Dendritic cell treated with granulocyte-macrophage colony-stimulating factor and Interleukin-4, amounts not matched to agents 40 ng/mL and 50 ng/mL, for 4 days (primary cell): ENCODE data around the gene RETREG3.

Source experiments
- H3K27ac Mint-ChIP-seq: one replicate; pipeline ENCODE4 v1.8.0; 2022; ENCODE audit warnings: mild to moderate bottlenecking, mixed read lengths
- H3K27me3 Mint-ChIP-seq: one replicate; pipeline ENCODE4 v1.8.0; 2022; ENCODE audit warnings: mild to moderate bottlenecking, mixed read lengths
- H3K36me3 Mint-ChIP-seq: one replicate; pipeline ENCODE4 v1.8.0; 2022; ENCODE audit warnings: low read depth, mixed read lengths
- H3K4me1 Mint-ChIP-seq: one replicate; pipeline ENCODE4 v1.8.0; 2022; ENCODE audit warnings: low read depth, mixed read lengths
- H3K4me3 Mint-ChIP-seq: one replicate; pipeline ENCODE4 v1.8.0; 2022; ENCODE audit warnings: mild to moderate bottlenecking, moderate library complexity, mixed read lengths
- H3K9me3 Mint-ChIP-seq: one replicate; pipeline ENCODE4 v1.8.0; 2022; ENCODE audit warnings: mixed read lengths
- intact Hi-C: fragments of 100-400 bp; cut with micrococcal nuclease; formaldehyde crosslinking; loops from one replicate; pipeline ENCODE4 v1.15.0; 2022

Gene RETREG3

GRCh38 chr17:42596386-42596785 lies 12.8 kb downstream of the RETREG3 start:
- H3K36me3 Mint-ChIP-seq = peaks cover 59% of the 10 kb centered on the region
- H3K4me1 Mint-ChIP-seq = no peaks in the 10 kb centered on the region
- no peaks in the 10 kb centered on the region for H3K27me3 Mint-ChIP-seq
- no peak overlapping the region for H3K4me3 Mint-ChIP-seq
- H3K9me3 Mint-ChIP-seq = no peaks in the 10 kb centered on the region
- no peak overlapping the region for H3K27ac Mint-ChIP-seq
- intact Hi-C loops = no loop called here

- intact Hi-C loops = no loop called here
- Mint-ChIP-seq H3K36me3 (peaks cover 84% of the 10 kb centered on the region), H3K27ac (no peak overlapping the region), H3K4me3 (no peak overlapping the region), H3K9me3 (no peaks in the 10 kb centered on the region), H3K4me1 (peaks cover 8% of the 10 kb centered on the region), H3K27me3 (no peaks in the 10 kb centered on the region)
Measured at GRCh38 chr17:42591411-42591810, 17.8 kb downstream of the RETREG3 start.

GRCh38 chr17:42590886-42591285 lies 18.3 kb downstream of the RETREG3 start:
- Mint-ChIP-seq H3K27me3 (no peaks in the 10 kb centered on the region), H3K4me3 (no peak overlapping the region), H3K36me3 (peaks cover 84% of the 10 kb centered on the region), H3K4me1 (peaks cover 13% of the 10 kb centered on the region), H3K27ac (no peak overlapping the region), H3K9me3 (no peaks in the 10 kb centered on the region)
- intact Hi-C loops = no loop called here

- H3K36me3 Mint-ChIP-seq = peaks cover 100% of the 10 kb centered on the region
- H3K4me3 Mint-ChIP-seq = no peak overlapping the region
- peak overlapping the region; percentile 43 for H3K27ac Mint-ChIP-seq
- peaks cover 26% of the 10 kb centered on the region for H3K4me1 Mint-ChIP-seq
- intact Hi-C loops = loop anchor here (10.0 kb wide), 1 partner anchor 118 kb away; no protein-coding TSS in a partner anchor
- H3K27me3 Mint-ChIP-seq = no peaks in the 10 kb centered on the region
- no peaks in the 10 kb centered on the region for H3K9me3 Mint-ChIP-seq
Measured at GRCh38 chr17:42586514-42587230, 22.5 kb downstream of the RETREG3 start.

GRCh38 chr17:42585353-42585752 lies 23.8 kb downstream of the RETREG3 start:
- no peak overlapping the region for H3K4me3 Mint-ChIP-seq
- peak overlapping the region; percentile 73 for H3K27ac Mint-ChIP-seq
- H3K36me3 Mint-ChIP-seq = peaks cover 100% of the 10 kb centered on the region
- intact Hi-C loops = loop anchor here (10.0 kb wide), 1 partner anchor 119 kb away; no protein-coding TSS in a partner anchor
- H3K4me1 Mint-ChIP-seq = peaks cover 26% of the 10 kb centered on the region
- H3K27me3 Mint-ChIP-seq = no peaks in the 10 kb centered on the region
- H3K9me3 Mint-ChIP-seq = no peaks in the 10 kb centered on the region

- peaks cover 100% of the 10 kb centered on the region for H3K36me3 Mint-ChIP-seq
- H3K4me1 Mint-ChIP-seq = peaks cover 26% of the 10 kb centered on the region
- intact Hi-C loops = loop anchor here (10.0 kb wide), 1 partner anchor 120 kb away; no protein-coding TSS in a partner anchor
- no peak overlapping the region for H3K4me3 Mint-ChIP-seq
- H3K27ac Mint-ChIP-seq = peak overlapping the region; percentile 73
- H3K9me3 Mint-ChIP-seq = no peaks in the 10 kb centered on the region
- no peaks in the 10 kb centered on the region for H3K27me3 Mint-ChIP-seq
Measured at GRCh38 chr17:42584880-42585279, 24.3 kb downstream of the RETREG3 start.

- Mint-ChIP-seq H3K9me3 (no peaks in the 10 kb centered on the region), H3K27me3 (no peaks in the 10 kb centered on the region), H3K27ac (no peak overlapping the region), H3K36me3 (peaks cover 84% of the 10 kb centered on the region), H3K4me3 (no peak overlapping the region), H3K4me1 (peaks cover 41% of the 10 kb centered on the region)
- intact Hi-C loops = loop anchor here (10.0 kb wide), 1 partner anchor 123 kb away; no protein-coding TSS in a partner anchor
Measured at GRCh38 chr17:42581744-42582270, 27.4 kb downstream of the RETREG3 start.

- H3K9me3 Mint-ChIP-seq = no peaks in the 10 kb centered on the region
- H3K27me3 Mint-ChIP-seq = no peaks in the 10 kb centered on the region
- peaks cover 84% of the 10 kb centered on the region for H3K36me3 Mint-ChIP-seq
- intact Hi-C loops = loop anchor here (2.0 to 10.0 kb wide), 3 partner anchors 29 to 125 kb away; partner anchors contain the start of genes RETREG3 and TUBG1
- no peak overlapping the region for H3K4me3 Mint-ChIP-seq
- peak overlapping the region; percentile 9 for H3K27ac Mint-ChIP-seq
- H3K4me1 Mint-ChIP-seq = peaks cover 39% of the 10 kb centered on the region
Measured at GRCh38 chr17:42579794-42580551, 29.2 kb downstream of the RETREG3 start.

- Mint-ChIP-seq H3K4me1 (peaks cover 48% of the 10 kb centered on the region), H3K27ac (peak overlapping the region; percentile 95), H3K36me3 (peaks cover 84% of the 10 kb centered on the region), H3K9me3 (no peaks in the 10 kb centered on the region), H3K4me3 (peak overlapping the region; percentile 79), H3K27me3 (no peaks in the 10 kb centered on the region)
- intact Hi-C loops = loop anchor here (2.0 kb wide), 2 partner anchors 30 to 100 kb away; partner anchors contain the start of genes RETREG3 and TUBG1
Measured at GRCh38 chr17:42578282-42578869, 30.8 kb downstream of the RETREG3 start.

- Mint-ChIP-seq H3K27me3 (no peaks in the 10 kb centered on the region), H3K4me1 (peaks cover 55% of the 10 kb centered on the region), H3K4me3 (peak within 1 kb of the TSS; percentile 79), H3K27ac (peak within 1 kb of the TSS; percentile 95), H3K9me3 (no peaks in the 10 kb centered on the region), H3K36me3 (peaks cover 84% of the 10 kb centered on the region)
- intact Hi-C loops = loop anchor here (1.0 to 2.0 kb wide), 3 partner anchors 10 to 101 kb away; partner anchors contain the start of genes MLX, RETREG3 and TUBG1
Measured at GRCh38 chr17:42577532-42578281, 31.5 kb downstream of the RETREG3 start, which contains the start of gene PSMC3IP. PSMC3IP (minus strand) TSS chr17:42577729; CDS start chr17:42577686, 43 bp downstream.

GRCh38 chr17:42577140-42577531 lies 32.0 kb downstream of the RETREG3 start:
- Mint-ChIP-seq H3K9me3 (no peaks in the 10 kb centered on the region), H3K36me3 (peaks cover 84% of the 10 kb centered on the region), H3K27ac (peak overlapping the region; percentile 95), H3K27me3 (no peaks in the 10 kb centered on the region), H3K4me1 (peaks cover 57% of the 10 kb centered on the region), H3K4me3 (peak overlapping the region; percentile 79)
- intact Hi-C loops = loop anchor here (1.0 kb wide), 1 partner anchor 10 kb away; the partner anchor contains the start of gene MLX

- Mint-ChIP-seq H3K4me1 (peaks cover 70% of the 10 kb centered on the region), H3K27ac (no peak overlapping the region), H3K4me3 (no peak overlapping the region), H3K27me3 (no peaks in the 10 kb centered on the region), H3K9me3 (no peaks in the 10 kb centered on the region), H3K36me3 (peaks cover 84% of the 10 kb centered on the region)
- intact Hi-C loops = no loop called here
Measured at GRCh38 chr17:42574463-42574862, 34.7 kb downstream of the RETREG3 start.

- peaks cover 73% of the 10 kb centered on the region for H3K4me1 Mint-ChIP-seq
- intact Hi-C loops = no loop called here
- no peak overlapping the region for H3K27ac Mint-ChIP-seq
- H3K4me3 Mint-ChIP-seq = no peak overlapping the region
- H3K27me3 Mint-ChIP-seq = no peaks in the 10 kb centered on the region
- peaks cover 94% of the 10 kb centered on the region for H3K36me3 Mint-ChIP-seq
- H3K9me3 Mint-ChIP-seq = no peaks in the 10 kb centered on the region
Measured at GRCh38 chr17:42573095-42573494, 36.1 kb downstream of the RETREG3 start.
